SIG-M5 (cell line): ENCODE results near the gene C2orf92.
"Not testable (repeated sequence)": the region's sequence is repeated elsewhere in the genome, so short reads cannot be mapped to it uniquely, and the experiment has no call there.

Experiments used
- DNase-seq: peaks from one replicate; lab custom pipeline; 2025; lab: John Stamatoyannopoulos, UW

The C2orf92 gene

DNA sequence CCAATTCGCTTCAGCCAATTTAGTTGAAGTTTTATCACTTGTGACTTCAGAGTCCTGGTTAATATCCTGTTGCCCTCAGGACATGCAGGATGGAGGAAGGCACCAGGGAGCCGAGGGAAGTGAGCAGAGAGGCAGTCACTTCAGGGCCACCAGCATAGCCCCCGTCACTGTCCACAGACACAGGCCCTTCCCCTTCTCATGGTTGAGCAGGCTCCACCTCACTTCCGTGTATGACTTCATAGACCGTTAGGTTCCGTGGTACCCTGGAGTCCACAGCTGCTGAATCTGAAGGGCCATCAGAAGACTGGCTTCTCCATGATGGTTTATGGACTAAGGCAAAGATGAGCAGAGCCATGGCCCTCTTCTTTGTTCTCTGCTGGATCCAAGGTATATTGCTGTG lies at the start of gene C2orf92:
Gene C2orf92, plus strand, starts transcription at position 266 of the 400 bp plus-strand sequence. Its CDS starts 76 bp downstream, at position 342.
- DNase-seq = no peak

DNA sequence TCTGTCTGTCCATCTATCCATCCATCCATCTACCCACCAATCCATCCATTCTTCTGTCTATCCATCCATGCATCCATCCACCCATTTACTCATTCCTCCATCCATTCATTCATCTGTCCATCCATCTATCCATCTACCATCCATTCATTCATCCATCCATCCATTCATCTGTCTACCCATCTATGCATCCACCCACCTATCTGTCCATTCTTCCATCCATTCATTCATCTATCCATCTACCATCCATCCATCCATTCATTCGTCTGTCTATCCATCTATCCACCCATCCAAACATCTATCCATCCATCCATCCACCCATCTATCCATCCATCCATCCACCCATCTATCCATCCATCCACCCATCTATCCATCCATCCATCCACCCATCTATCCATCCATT lies 49.0 kb upstream of the C2orf92 start:
- not testable (repeated sequence) for DNase-seq

DNA sequence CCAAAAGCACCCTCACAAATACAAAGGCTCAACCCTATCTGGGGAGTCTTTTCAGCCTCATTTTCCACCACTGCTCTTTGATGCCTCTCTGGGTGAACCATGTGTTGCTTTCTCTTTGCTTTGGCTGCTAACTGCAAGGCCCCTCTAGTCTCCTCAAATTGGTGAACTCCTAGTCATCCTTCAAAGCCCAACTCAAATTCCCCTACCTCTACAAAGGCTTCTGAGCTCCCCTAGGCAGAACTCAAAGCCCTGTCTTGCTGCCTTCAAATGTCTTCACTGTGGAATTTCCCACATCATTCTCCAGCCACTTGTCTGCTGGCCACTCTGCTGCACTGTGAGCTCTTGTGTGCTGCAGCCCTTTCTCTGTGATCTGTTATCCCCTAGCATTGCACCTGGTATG lies 46.5 kb upstream of the C2orf92 start:
- not testable (repeated sequence) for DNase-seq

DNA sequence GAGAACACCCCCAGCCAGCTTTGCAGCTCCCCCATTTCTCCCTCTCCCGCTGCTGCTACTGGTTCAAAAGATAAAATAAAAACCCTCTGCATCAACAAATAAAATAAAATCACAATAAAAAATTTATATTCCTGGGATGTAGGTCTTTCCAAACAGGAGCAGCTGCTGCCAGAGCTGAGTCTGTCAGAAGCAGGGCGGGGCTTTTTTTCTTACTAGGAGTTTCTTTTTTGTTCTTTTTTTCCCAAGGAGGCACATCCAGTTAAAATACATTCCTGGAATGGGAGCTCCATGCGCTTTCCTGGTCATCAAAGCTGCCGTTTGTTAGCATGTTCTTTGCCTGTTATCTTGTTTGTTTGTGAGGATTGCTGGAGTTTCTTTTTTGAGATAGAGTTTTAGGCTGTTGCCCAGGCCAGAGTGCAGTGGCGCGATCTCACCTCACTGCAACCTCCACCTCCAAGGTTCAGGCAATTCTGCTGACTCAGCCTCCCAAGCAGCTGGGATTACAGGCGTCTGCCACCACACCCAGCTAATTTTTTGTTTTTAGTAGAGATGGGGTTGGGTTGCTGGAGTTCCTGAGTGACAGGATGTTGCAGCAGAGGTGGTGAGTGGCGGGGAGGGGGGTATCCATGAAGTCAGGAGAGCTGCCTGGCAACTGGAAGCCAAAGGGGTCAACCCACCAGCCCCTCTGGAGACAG lies 44.0 kb upstream of the C2orf92 start:
- DNase-seq = not testable (repeated sequence)

DNA sequence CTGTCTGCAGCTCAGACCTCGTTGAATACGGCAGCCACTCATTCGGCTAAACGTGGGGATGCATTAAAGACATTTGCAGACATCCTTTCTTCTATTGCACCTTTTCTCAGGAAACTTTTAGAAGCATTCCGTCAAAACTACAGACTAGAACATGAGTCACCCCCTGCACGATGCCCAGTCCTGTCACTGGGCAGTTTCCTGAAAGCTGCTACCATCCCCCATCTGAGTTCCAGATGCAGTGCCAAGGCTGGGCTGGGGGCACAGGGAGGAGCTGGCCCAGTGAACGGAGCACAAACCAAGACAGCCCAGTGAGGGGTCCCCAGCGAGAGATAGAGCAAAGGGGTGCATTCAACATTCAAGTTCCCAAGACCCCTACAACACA lies 43.5 kb upstream of the C2orf92 start:
- DNase-seq = not testable (repeated sequence)

DNA sequence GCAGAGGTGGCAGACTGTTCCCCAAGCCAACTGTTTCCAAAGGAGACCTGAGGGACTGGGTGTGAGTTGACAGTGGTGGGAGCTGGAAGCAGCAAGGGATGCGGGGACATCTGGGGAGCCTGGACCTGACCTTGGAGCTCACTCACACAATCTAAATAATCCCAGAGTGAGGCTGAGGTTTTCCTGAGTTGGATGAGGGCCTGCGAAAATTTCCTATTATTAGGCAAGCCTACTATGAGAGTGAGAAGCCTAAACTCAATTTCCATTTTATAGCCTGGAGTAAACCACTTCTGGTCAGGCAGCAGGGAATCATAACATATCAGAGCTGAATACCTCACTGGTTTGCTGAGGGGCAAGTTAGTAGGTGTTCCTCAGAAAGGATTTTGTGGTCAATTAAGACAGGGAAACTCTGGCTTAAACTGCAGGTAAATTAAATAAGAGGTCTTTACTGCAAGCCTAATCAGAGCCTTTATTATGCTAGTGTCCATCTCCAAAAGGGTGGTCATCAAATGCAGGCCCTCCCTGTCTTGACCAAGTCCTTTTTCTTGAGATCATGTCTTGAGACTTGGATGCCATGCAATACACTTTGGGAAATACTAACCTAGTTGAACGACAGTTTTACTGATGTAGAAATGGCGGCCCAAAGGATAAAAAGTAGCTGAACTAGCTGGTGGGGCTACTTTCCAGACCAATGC lies 25.3 kb upstream of the C2orf92 start:
- no peak for DNase-seq

DNA sequence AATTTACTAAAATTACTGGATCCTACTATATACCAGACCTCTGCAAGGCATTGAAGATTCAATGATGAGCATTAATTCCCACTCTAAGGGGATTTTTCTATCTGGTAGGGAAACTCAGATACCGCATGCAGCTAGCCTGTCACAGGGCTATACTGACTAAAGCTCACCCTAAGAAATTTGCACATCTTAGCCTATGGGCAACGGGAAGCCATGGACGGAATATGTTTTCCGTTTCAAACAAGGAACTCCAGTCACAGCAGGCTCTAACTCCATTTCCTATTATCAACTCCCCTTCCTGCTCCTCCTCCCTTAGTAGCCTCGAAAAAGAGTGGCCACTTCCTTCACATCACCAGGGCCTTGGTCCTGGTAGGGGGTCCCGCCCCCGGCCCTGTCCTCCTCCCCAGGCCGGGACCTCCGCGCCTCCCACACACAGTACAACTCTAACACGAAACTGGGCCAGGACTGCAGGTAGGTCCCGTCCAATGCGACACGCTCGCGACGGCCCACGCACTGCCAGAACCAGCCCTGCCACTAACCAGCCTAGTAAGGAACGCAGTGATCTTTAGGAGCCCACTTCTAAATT lies 24.3 kb upstream of the C2orf92 start:
- no peak for DNase-seq

DNA sequence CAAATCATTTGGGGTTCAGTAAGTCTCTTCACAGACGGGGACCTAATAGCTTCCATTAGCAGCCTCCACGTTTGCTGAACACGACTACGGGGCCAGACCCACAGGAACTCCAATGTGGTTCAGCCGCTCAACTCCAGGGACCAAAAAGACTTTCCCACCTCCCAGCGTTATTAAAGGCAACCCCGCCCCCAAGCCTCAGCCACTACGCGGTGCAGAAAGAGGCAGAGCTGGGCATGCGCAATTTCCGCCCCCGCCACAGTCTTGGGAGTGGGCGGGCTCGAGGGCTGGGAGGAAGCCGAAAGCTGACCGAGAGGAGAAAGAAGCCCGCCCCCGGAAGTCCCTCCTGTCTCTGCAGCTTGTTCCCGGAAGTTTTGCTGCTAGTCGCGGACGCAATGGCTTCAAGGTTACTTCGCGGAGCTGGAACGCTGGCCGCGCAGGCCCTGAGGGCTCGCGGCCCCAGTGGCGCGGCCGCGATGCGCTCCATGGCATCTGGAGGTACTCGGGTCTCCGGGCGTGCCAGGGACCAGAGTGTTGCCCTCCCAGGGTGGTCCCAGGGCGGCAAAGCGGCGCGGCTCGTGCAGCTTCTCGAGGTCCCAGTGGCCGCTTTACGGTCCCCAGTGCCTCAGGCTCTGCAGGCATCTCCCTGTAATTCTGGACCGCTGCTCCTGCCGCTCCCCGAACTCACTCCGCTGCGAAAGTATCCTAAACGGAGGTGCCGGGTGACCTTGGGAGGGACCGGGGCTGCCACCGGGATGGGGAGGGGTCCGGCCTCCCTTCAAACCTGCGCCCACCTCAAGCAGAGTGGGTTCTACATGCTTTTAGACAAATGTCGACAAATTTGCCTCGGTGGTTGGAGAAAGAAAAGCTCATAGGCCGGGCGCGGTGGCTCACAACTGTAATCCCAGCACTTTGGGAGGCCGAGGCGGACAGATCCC lies 23.6 kb upstream of the C2orf92 start, which contains the start of gene COX5B:
Gene COX5B, plus strand, starts transcription at position 368 of the 935 bp plus-strand sequence. Its CDS starts 25 bp downstream, at position 393.
- peak; percentile 95 for DNase-seq

DNA sequence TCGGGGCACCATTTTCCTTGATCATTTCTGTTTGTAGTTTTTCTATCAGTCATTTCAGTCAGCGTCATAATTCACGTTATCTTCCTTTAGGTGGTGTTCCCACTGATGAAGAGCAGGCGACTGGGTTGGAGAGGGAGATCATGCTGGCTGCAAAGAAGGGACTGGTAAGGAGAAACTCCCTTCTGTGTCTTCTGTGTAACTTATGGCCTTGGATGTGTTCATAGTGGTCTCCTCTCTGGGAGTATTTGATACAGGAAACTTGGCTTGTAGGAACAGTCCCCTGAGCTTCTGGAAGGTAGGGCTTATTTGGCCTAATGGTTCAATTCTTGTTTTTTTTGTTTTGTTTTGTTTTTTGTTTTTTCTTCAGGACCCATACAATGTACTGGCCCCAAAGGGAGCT lies 22.5 kb upstream of the C2orf92 start:
- DNase-seq = no peak

DNA sequence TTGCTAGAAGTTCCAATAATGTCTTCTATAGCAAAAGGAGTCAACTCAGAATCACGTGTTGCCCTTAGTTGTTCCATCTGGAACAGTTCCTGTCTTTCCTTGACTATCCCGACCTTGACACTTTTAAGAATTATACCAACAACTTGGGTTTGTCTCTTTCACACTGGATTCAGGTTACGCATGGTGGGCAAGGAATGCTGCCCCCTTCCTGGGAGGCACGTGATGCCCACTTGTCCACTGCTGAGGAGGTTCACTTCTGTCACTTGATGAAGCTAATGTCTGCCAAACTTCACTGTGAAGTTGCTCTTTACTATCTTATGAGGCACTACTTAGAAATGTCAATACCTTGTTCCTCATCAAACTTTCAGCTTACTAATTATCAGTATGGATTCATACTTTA lies 18.4 kb upstream of the C2orf92 start:
- no peak for DNase-seq

DNA sequence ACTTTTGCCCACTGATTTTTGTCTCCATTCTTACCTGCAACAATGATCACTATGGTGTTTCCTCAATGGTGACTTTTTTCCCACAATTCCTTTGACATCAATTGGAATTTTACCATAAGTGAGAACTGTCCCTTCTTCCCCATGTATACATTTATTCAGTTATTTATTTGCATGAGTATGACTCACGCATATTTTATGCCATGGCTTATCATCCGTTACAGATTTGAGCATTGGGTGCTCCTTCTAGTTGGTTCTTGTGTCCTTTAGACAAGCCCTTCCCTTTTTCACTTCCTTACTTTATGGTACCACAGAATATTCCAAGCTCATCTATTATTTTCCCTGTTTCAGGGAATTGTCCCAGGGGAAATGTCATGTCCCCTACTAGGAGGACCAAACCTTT lies 16.0 kb upstream of the C2orf92 start:
- DNase-seq = no peak

DNA sequence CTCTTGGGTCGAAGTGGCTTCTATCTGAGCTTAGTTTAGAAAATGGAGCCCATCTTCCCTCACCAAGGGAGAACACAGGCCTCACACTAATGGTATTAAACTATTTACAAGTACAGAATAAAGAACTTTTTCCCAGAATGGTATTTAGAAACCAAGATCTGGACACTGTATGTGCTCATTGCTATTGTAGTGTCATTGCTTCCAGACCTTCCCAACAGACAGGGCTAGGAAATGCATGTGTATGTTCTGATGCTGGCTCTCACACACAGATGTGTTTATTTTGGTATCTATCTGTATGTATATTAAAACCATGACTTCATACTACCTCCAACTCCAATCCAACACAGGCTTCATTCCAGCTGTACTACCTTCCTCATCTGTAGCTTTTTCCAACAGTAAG lies 15.6 kb upstream of the C2orf92 start:
- no peak for DNase-seq

DNA sequence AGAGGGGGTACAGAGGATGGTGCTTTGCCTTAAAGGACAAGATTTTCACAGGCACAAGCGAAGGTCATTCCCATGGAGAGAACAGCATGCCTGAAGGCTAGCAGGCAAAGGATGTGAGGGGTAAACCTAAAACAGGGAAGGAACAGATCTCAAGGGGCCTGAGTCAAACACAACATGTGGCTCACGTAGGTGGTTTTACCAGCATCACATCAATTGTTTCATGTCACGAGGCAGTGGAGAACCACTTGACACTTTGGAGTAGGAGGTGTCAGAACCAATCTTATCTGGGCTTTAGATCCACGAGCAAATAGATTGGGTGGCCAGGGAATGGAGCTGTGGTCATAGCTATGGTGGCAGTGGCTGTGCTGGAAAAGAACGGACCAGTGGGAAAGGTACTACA lies 15.2 kb upstream of the C2orf92 start:
- no peak for DNase-seq

DNA sequence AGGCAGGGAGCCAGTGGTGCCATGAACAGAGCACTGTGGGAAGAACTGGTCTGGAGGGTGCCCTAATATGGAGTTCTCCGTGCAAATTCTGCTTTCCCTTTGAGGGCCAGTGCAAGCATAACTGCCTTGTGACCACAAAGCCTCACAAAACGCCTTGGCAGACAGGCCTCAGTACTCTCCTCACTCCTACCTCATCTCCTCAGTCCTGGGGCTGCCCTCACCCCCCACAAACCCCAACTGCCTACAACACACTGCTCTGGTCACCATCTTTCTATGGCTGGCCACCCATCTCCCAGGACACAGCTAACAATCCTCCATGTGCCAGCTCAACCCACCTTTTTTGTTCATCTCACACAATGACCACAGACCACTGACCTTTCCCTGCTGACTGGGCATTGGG lies 14.7 kb upstream of the C2orf92 start:
- DNase-seq = no peak

DNA sequence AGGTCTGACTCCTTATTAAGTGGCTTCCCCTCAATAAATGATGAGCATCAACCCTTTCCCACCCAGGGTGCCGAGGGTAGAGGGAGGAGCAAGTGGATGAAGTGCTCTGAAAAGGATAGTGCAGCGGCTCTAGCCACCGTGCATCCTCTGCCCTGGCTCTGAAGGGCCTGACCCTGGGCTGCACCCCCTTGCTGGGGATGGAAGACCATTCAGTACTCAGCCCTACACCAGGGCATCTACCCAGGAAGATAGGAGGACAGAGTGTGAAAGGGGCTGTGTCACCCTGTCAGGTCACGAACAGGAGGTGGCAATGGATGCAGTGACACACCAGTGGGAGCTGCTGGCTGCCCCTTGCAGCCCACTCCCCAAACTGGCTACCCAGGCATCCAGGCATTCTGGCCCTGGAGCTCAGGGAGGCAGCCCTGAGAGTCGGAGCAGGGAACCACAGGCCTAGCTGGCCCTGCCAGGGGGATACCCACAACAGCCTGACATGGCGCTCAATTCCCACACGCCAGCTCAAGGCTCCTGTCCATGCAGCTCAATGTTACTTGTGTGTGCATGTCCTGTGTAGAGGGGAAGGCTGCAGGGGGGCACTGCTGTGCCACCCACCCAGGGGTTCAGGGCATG lies 13.3 kb upstream of the C2orf92 start:
- DNase-seq = no peak

DNA sequence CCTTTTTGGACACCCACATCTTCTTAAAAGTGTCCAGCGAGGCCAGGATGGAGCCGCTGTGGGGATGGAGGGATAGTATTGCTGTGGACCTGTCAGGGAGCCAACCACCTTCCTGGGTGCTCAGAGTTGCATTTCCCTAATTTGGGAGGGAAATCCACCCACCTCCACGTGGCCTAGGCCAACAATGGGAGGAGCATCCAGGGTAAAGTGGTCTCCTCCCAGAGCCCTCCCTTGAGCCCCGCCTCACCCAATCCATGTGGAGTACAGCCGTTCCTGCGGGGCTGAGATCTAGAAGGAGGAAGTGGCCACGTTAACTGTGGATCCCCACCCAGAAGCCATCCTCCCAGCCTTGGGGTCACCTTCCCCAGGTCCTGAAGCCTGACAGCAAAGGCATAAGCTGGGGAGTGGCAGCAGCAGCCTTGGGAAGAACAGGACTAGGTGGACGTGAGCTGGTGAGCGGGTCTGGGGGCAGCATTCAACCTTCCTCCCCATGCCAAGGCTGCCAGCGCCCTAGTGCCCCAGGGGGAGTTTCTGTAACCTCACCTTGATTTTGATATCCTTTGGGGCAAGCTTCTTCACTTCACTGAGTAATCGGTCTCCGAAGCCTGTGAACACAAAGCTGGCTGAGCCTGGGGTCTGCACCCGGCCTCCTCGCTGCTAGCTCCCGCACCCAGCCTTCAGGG lies 12.5 kb upstream of the C2orf92 start:
- no peak for DNase-seq

DNA sequence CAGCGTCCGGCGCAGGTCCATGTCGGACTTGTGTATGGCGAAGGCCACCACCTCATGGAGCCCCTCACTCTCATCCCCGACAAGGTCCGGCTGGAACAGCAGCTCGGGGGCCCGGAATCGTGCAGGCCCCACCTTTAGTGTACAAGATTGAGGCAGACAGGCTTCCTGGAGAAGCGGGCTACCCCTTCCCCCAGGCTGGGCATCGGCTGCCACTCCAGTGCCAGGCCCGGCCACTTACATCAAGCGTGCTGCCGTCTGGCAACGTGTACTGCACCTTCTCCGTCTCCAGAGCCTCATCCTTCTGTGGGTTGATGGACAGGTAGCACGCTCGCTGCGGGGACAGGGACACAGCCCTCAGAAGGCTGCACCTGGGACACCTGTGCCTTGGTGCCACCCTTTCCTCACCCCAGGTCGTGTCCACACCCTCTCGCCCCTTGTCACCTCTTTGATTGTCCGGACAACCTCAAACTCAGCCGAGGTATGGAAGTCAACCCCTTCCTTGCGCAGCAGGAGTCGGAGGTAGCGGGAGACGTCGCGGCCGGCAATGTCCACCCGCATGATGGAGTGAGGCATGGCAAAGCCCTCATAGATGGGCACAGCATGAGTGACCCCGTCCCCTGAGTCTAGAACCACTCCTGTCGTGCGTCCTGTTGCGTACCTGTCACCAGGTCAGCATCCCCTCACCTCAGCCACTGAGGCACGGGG lies 11.4 kb upstream of the C2orf92 start:
- no peak for DNase-seq

DNA sequence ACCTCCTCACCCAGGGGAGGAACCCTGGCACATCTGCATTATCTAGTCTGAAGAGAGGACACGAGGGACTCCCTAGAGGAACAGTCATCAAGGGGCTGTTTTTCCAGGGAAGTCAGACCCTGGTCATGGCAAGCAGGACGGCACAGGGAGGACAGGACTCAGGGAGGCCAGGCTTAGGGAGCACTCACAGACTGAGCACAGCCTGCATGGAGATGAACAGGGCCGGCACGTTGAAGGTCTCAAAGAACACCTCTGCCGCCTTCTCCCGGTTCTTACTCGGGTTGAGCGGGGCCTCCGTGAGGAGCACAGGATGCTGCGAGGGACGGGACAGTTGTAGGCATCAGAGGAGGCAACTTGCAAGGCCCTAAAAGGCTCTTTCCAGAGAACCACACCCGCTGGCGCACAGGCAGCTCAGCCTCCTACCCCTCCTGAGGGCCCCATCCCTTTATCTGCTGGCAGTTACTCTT lies 10.8 kb upstream of the C2orf92 start:
- DNase-seq = no peak

DNA sequence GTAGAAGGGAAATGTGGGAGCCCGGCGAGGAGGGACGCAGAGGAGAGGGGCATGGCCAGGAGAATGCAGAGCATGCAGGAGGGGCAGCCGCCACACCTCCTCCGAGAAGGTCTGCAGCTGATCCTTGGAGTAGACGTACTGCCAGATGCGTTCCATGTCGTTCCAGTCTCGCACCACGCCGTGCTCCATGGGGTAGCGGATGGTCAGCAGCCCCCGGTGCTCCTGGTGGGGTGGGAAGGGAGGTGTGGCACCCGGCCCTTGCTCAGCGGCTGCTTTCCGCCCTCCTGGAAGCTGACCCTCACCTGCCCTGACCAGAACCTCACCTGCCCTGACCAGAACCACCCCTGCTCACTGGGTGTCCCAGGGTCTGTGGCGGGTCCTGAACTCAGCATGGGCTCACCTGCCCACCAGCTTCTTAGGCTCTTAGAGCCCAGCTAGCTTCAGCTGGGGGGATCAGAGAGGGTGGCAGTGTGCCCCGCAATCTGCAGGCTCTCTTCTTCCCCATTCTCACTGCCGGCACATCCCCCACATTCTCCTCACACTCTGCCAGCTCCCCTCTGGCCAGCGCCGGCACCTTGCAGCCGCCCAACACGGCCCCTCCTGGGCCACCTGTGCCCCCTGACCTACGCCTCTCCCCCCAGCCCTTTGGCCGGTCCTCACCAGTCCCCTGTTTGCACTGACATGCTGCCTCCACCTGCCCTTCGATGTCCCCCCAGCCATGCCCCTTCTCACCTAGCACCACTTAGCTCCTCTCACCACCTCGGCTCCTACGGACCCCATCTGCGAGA lies 10.1 kb upstream of the C2orf92 start:
- DNase-seq = no peak
